Activated CD4-positive, CD25-positive, alpha-beta regulatory T cell treated with anti-CD3 and anti-CD28 coated beads, Interleukin-2, amount 50 U/mL, for 24 hours (primary cell): Measurements from ENCODE around the gene SHISAL2B.
A peak's percentile ranks its signal among the peaks of the same experiment; 100 is the strongest.
"Not testable (repeated sequence)": the region's sequence is repeated elsewhere in the genome, so short reads cannot be mapped to it uniquely, and the experiment has no call there.

Experiments
- ATAC-seq, 2 donors: fragments of 150-1000 bp; cut with Tn5 transposase; one replicate each; pipeline ENCODE4 v1.10.0; 2021; ENCODE audit warnings: mild to moderate bottlenecking in 1 of 2, moderate library complexity in 1 of 2

Gene SHISAL2B

DNA sequence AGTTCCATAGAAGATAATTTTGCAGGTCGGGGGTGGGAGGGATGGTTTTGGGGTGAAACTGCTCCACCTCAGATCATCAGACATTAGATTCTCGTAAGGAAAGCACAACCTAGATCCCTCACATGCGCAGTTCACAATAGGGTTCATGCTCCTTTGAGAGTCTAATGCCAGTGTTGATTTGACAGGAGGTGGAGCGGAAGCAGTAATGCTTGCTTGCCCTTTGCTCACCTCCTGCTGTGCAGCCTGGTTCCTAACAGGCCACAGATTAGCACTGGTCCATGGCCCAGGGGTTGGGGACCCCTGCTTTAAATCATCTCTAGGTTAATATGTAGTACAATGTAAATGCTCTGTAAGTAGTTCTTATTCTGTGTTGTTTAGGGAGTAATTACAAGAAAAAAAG, 10.5 kb downstream of the SHISAL2B start:
- no peak for ATAC-seq

DNA sequence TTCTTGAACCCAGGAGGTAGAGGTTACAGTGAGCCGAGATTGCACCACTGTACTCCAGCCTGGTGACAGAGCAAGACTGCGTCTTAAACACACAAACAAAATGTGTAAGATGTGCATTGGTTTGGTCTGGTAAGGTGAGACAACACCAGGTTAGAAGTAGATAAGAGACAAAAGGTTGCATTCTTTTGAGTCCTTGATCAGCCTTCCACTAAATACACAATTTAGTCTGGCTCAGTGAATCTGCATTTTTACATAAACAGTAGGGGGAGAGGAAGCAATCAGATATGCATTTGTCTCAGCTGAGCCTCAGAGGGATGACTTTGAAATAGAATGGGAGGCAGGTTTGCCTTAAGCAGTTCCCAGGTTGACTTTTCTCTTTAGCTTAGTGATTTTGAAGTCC, 15.8 kb downstream of the SHISAL2B start:
- ATAC-seq = not testable (repeated sequence)

DNA sequence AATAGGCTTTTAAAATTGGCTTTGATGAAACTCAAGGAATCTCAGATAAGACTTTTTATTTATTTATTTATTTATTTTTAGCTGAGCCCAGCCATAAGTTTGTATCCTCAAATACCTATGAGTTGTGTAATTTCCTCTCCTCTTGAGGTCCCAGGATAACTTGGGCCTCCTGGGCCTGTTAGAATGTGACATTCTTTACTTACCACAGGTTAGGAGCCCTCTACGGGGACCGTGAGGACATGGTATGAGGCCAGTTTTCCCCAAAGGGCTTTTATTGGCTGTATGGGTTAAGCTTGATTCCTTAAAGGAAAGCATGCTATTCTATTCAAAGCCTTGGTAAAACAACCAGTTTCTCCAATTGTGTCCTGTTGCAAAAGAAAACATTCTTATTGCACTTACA, 16.9 kb downstream of the SHISAL2B start:
- no peak for ATAC-seq

DNA sequence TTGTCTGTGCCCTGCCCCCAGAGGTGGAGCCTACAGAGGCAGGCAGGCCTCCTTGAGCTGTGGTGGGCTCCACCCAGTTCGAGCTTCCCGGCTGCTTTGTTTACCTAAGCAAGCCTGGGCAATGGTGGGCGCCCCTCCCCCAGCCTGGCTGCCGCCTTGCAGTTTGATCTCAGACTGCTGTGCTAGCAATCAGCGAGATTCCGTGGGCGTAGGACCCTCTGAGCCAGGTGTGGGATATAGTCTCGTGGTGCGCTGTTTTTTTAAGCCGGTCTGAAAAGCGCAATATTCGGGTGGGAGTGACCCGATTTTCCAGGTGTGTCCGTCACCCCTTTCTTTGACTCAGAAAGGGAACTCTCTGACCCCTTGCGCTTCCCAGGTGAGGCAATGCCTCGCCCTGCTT, 24.2 kb downstream of the SHISAL2B start:
- not testable (repeated sequence) for ATAC-seq

DNA sequence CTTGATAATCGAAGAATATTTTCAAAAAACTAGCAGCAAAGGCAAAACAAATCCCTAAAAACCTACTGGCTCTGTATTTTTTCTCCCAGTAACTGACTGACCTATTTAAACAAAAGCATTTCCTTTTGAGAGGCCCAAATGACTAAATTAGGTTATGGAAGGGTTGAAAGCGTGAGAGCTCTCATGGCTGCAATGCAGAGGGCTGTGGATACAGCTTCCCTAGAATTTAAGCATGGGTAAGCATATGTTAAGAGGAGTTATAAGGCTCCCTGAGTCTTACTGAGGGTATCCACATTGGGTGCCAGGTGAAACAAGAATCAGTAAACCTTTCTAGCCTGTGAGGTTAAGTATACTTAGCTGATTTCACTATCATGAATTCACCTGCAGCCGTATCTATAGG, 32.3 kb downstream of the SHISAL2B start:
- ATAC-seq = no peak

DNA sequence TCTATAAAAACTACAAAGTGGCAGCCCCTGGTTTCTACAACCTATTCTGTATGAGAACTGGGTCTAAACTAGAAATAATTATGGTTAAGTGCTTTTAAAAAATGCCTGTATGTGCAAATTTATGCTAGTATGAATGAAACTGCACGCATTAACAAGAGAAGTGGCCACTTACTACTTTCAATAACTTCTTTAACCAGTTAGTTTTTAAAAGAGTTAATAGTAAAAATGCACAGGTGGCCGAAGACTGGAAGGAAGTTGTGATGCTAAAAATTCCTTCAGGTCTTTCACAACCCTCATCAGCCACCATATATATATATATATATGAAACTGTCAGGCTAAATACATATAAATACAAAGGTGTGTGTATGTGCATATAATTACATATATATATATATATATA, 36.8 kb downstream of the SHISAL2B start:
- ATAC-seq = no peak

DNA sequence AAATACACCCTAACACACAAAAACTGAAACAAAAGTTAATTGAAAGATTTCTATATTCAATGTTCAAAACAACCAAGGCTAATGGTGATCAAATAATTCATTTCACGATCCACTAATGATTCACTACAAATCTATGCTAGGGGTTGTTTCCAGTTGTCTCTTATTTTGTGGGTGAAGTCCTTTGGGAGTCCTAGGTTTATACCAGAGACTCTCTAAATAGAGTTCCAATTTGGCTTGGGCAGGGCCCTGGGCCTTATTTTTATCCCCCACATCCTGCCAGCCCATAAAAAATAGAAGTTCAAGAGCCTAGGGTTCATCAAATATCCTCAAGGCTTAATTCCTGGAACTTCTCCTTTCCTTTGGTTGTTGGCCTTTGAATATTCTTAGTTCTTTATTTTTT, 52.1 kb downstream of the SHISAL2B start:
- ATAC-seq = no peak

DNA sequence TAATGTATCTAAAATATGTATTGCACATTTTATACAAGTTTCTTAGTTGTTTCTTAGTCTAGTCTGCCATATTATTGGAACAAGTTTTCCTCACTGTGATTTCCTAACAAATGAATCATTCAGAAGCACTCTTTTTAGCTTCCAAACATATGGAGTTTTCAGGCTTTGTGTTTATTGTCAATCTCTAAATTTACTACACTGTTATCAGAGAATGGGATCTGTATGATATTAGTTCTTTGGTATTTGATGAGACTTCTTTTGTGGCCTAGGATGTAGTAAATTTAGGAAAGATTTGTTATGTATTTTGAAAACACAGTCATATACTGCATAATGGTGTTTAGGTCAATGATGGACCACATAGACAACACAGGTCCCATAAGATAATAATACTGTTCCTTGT, 52.5 kb downstream of the SHISAL2B start:
- ATAC-seq = no peak

DNA sequence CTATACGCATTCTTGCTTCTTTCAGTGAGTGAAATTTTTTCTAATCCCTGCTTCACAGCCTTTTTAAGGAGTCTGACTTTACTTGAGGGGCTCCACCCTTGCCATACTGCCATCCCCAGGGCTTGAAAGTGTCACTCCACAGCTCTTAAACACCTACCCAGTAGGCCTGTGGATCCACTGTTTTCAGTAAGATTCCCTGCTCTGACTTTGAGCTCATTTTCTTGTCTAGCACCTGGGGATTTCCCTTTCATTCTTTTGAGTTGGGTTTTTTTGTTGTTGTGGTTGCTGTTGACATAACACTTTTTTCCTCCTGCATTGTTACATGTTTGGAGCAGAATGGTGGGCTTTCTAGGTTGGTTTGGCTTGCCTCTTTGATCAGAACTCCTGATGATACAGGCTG, 54.6 kb downstream of the SHISAL2B start:
- no peak for ATAC-seq

DNA sequence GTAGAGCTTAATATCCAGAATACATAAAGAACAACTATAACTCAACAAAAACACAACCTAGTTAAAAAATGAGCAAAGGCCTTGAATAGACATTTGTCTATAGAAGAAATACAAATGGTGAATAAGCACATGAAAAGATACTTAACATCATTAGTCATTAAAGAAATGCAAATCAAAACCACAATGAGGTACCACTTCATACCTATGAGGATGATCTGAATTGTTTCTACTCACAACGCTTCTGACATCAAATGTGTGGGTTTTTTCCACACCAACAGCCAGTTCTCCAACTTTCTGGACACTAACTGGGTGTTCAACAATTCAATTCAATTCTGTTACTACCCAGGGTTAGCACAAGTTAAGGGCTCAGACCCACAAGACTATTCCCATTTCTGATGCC, 56.1 kb downstream of the SHISAL2B start:
- peak; percentile 73 to 84 for ATAC-seq

DNA sequence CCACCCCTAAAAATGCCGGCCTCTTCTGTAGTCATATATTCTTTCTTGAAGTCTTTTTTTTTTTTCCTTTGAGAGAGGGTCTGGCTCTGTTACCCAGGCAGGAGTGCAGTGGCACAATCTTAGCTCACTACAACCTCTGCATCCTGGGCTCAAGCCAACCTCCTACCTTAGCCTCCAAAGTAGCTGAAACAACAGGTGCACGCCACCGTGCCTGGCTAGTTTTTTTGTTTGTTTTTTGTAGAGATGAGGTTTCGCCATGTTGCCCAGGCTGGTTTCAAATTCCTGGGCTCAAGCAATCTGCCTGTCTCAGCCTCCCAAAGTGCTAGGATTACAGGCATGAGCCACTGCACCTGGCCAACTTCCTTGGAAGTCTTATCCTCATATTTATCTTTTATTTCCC, 59.1 kb downstream of the SHISAL2B start:
- ATAC-seq = no peak

DNA sequence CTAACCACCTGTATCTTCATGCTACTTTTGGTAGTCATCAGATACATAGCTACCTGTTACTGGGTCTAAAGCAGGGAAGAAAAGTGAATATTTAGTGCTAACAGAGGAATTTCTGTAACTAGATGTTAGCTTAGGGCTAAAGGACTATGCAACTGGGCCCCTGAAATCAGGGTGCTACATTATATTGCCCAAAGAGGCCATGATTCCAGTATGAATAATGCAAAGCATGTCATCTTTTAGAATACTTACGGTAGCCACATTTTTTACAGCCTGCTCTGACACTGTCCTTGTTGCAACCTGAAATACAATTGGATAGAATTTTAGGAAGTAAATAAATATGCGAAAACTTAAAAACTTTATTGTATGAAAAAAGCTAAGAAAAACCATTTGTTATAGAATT, 63.8 kb downstream of the SHISAL2B start:
- no peak for ATAC-seq

DNA sequence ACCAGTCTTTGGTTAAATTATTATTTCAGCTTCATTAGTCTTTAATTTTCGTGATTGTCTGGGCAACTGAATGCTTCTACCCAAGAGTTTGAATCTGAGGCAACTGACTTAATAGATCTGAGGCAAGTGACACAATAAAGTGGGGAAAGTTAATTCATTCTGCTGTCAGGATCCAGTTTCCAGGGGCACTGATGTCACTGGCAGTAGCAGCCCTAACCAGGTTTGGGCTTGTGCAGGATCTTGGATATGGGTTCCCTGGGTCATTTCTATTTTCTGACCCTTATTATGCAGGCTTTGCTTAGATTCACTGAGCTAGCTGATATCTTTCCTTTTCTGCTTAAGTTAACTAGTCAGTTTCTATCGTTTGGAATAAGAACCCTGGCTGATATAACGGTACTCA, 68.6 kb downstream of the SHISAL2B start:
- ATAC-seq = no peak

DNA sequence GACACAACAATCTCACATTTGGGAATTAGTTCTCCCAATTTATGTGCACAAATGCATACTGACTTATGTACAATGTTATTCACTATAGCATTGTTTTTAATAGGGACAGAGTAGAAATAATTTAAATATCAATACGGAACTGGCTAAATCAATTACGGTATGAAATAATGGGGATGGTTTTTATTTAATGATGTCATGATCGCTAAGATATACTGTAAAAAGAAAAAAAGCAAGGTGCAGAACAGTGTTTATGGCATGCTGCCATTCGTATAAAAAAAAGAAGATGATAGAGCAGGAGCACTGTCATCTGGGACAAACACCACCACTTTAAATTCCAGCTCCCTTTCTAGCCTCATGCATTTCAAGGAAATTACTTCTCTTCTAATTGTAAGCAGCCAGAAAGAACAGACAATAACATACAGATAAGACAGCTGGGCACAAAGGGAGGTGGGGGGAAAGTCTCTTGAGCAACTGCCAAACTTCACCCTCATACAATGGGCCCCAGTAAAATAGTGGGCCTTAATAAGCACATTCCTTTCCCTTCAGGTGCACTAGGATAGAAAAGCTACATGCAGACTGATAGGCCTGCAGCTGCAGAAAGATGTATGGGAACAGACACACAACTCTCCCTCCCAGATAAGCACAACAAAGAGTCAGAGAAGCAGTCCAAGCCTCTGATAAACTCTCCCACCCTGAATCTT, 69.8 kb downstream of the SHISAL2B start:
- no peak for ATAC-seq

DNA sequence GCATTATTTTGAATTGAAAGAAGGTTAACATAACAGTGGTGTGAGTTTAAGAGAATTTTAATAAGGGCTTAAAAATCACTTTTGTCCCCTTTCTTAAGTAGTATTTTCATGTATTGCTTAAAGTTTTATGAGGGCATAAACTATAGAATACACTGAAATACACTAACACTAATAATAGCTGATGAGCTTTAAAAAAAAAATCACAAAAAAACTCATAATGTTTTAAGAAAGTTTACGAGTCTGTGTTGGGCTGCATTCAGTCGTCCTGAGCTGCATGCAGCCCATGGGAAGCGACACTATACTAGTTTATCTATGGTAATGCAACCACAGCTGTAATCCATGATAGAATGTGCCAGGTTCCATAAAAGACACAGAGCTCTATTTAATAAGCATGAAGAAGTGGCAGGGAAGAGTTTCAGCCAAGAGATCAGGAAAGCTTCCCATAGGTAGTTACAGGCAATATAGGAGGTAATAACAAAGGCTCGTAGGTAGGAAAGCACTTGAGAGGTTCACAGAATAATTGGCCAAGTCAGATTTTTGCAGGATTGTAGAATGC, 73.7 kb downstream of the SHISAL2B start:
- ATAC-seq = no peak

DNA sequence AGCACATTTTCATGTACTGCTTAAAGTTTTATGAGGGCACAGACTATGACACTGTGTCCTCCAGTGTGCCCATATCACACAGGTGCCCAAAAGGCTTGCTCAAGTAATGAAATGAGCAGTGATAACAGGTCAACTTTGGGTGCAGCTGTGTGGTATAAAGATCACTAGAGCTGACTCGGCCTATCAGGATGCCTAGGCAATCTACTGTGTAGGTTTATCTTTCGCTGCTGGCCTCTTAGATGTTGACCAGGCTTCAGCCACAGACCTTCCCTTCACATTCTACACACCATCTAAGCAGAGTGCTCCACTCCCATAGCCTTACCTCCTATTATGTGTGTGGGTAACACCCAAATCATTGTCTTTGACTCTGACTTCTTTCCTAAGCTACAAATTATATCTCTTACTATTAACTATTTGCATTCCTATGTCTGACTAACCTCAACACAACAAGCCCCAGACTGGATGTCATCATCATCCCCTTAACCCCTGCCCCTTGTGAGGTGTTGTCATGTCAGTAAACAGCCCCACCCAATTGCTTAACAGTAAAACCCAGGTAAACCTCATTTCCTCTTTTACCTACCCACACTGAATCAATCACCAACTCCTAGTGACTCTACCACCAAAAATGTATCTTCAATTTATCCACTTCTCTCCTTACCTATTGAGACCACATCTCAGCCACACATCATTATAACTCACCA, 75.7 kb downstream of the SHISAL2B start:
- no peak for ATAC-seq

DNA sequence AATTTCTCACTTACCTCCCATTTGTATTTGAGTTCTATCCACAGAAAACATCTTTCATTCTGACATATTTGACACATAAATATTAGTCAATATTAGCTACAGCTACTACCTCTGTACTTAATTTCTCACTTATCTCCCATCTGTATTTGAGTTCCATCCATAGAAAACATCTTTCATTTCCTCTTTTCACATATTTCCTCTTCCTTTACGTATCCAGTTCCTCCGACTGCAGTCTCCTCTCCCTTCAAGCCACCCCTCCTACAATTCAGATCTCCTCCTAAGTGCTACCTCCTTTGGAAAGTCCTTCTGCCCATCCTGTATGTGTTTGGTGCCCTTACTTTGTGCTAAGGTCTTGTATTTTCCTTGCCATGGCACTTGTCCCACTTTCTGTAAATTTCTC, 76.6 kb downstream of the SHISAL2B start:
- no peak for ATAC-seq
